Spleen (tissue), 11 donors: ENCODE measurements around the gene NFIC. TPM values are rescaled to one million over a fixed set of nuclear protein-coding genes. Genes with fewer than 3 reads are reported as not detected.
A peak's percentile ranks its signal among the peaks of the same experiment; 100 is the strongest.
"Not testable (repeated sequence)": the region's sequence is repeated elsewhere in the genome, so short reads cannot be mapped to it uniquely, and the experiment has no call there.

Experiments used
- DNase-seq: peaks from one replicate; pipeline ENCODE4 v3.0.0-alpha.2; 2020
- H3K27ac ChIP-seq, 8 donors: fragments of 200-600 bp; sonication (generic) in 7 of 8; 1 replicate in 4 of 8; 2 replicates in 4 of 8; pipeline versions ENCODE4 v1.5.0 to v1.8.0; 2016 to 2021; ENCODE audit warnings: inconsistent platforms in 4 of 8, mild to moderate bottlenecking in 4 of 8, moderate library complexity in 1 of 8
- H3K27me3 ChIP-seq, 7 donors: fragments of 200-600 bp; sonication (generic) in 6 of 7; replicated peaks in 1 of 7; 1 replicate in 4 of 7; 2 replicates in 3 of 7; pipeline versions ENCODE4 v1.5.0 to v1.8.0; 2016 to 2021; ENCODE audit warnings: inconsistent platforms in 3 of 7, mild to moderate bottlenecking in 1 of 7
- H3K36me3 ChIP-seq, 6 donors: fragments of 200-600 bp; sonication (generic) in 5 of 6; 1 replicate in 4 of 6; 2 replicates in 2 of 6; pipeline versions ENCODE4 v1.5.0 to v1.8.0; 2016 to 2021; ENCODE audit warnings: inconsistent platforms in 2 of 6
- H3K4me1 ChIP-seq, 6 donors: fragments of 200-600 bp; sonication (generic) in 5 of 6; 1 replicate in 3 of 6; 2 replicates in 3 of 6; pipeline versions ENCODE4 v1.5.0 to v1.8.0; 2016 to 2021; ENCODE audit warnings: inconsistent platforms in 3 of 6
- H3K4me3 ChIP-seq, 8 donors: fragments of 200-600 bp; sonication (generic) in 7 of 8; 1 replicate in 4 of 8; 2 replicates in 4 of 8; pipeline versions ENCODE4 v1.5.0 to v1.8.0; 2016 to 2021; ENCODE audit warnings: inconsistent platforms in 4 of 8, mild to moderate bottlenecking in 4 of 8, moderate library complexity in 2 of 8
- H3K9me3 ChIP-seq, 8 donors: fragments of 200-600 bp; sonication (generic) in 7 of 8; 1 replicate in 4 of 8; 2 replicates in 4 of 8; pipeline versions ENCODE4 v1.5.0 to v1.8.0; 2016 to 2021; ENCODE audit warnings: inconsistent platforms in 4 of 8
- CTCF ChIP-seq, 11 experiments: fragments of 200-600 bp in 7 of 11; fragments of 450-650 bp in 4 of 11; sonication (generic) in 4 of 11; IDR thresholded peaks in 8 of 11; conservative IDR thresholded peaks in 3 of 11; 1 replicate in 7 of 11; 2 replicates in 4 of 11; pipeline versions ENCODE4 v1.4.0 to v1.8.0; 2016 to 2021; ENCODE audit warnings: antibody characterized with exemption in 11 of 11, inconsistent platforms in 4 of 11, mild to moderate bottlenecking in 1 of 11
- POLR2A ChIP-seq, 3 donors: fragments of 450-650 bp; IDR thresholded peaks; one replicate each; pipeline ENCODE4 v1.5.1; 2017; ENCODE audit warnings: antibody characterized with exemption in 3 of 3, mild to moderate bottlenecking in 1 of 3
- POLR2AphosphoS5 ChIP-seq, 3 donors: sonication (generic); formaldehyde crosslinking; IDR thresholded peaks; one replicate each; pipeline ENCODE4 v1.5.1; 2017; ENCODE audit warnings: antibody characterized with exemption in 3 of 3
- WGBS, 5 donors: extraction: QIAGEN DNeasy Blood & Tissue Kit in 3 of 5; methylation state at CpG; one replicate each; pipeline versions ENCODE4 v1.1.5 to v1.1.7; 2013 to 2018; 5-methylcytosine and 5-hydroxymethylcytosine counted together
- intact Hi-C: fragments of 100-400 bp; cut with DNase I; formaldehyde crosslinking; loops from one replicate; pipeline ENCODE4 v1.15.0; 2023; ENCODE audit warnings: low total_unique reads
- polyA plus RNA-seq, 3 donors: library from polyadenylated mRNA; stranded (reverse); fragments of 200-250 nt; gene quantifications; one replicate each; pipeline ENCODE4 v1.2.1, GENCODE V29; 2013
- total RNA-seq, 7 donors: library from RNA; depleted of rRNA in 3 of 7; stranded (reverse); fragments of >200 nt in 3 of 7; fragmentation: NEBNext Ultra II Directional in 4 of 7; extraction: Animal tissue kit (Norgen Biotek cat#: 25700) in 4 of 7; gene quantifications; one replicate each; pipeline versions ENCODE4 v1.1.0 to v1.2.1, GENCODE V29; 2016 to 2021
- donor health status: healthy with polysubstance abuse.
- donor health status: DM: no; HTN: no; CAD: no; lungs with moderate emphysema.
- donor health status: DM: no; HTN: no; CAD: no.
- donor health status: Bipolar disorder and iron deficiency.
- donor health status: healthy.
- donor health status: DM: no; HTN: no; CAD: no.
- donor health status: DM: yes; HTN: yes; CAD: no.

NFIC gene
- total and polyA plus RNA-seq, 10 donors: 4.1 to 125 (median 74.4) TPM

GRCh38 chr19:3374369-3375112 lies 8.2 kb downstream of the NFIC start:
- Histone ChIP-seq H3K27me3 (no peaks in the 10 kb centered on the region), H3K9me3 (no peaks in the 10 kb centered on the region), H3K36me3 (peaks cover 0 to 14% (median 0%) of the 10 kb centered on the region in 6 donors), H3K27ac (peak overlapping the region in 7 of 8 donors; percentile 10 to 86 (median 82)), H3K4me3 (peak overlapping the region in 1 of 8 donors; percentile 11), H3K4me1 (peaks cover 14 to 100% (median 72%) of the 10 kb centered on the region in 6 donors)
- no peak for DNase-seq
- intact Hi-C loops: no loop called here
- TF ChIP-seq CTCF (IDR thresholded peaks at IDR 0.05 in 8 of 11, conservative IDR thresholded peaks at IDR 0.05 in 3 of 11) (no peak), POLR2AphosphoS5 (IDR thresholded peaks at IDR 0.05) (peak in 2 of 3 donors; percentile 11 to 59), POLR2A (IDR thresholded peaks at IDR 0.05) (no peak)
- 35 to 55% (median 43%) methylated on average over 9 to 10 of the region's 10 CpGs for WGBS, 5 donors

- peak overlapping the region in 1 of 8 donors; percentile 13 for H3K4me3 ChIP-seq
- WGBS, 5 donors: 58 to 78% (median 65%) methylated on average over 14 to 32 of the region's 32 CpGs
- TF ChIP-seq CTCF (IDR thresholded peaks at IDR 0.05 in 8 of 11, conservative IDR thresholded peaks at IDR 0.05 in 3 of 11): no peak
- no peak for TF ChIP-seq POLR2A (IDR thresholded peaks at IDR 0.05)
- peak; percentile 81 to 86 (median 84) for TF ChIP-seq POLR2AphosphoS5 (IDR thresholded peaks at IDR 0.05)
Measured at GRCh38 chr19:3375221-3376090, 9.1 kb downstream of the NFIC start.

GRCh38 chr19:3376091-3376455 lies 9.7 kb downstream of the NFIC start:
- H3K27me3 ChIP-seq, H3K9me3 ChIP-seq, intact Hi-C loops, DNase-seq: not testable (repeated sequence)
- peaks cover 0 to 18% (median 0%) of the 10 kb centered on the region in 6 donors for H3K36me3 ChIP-seq
- peak overlapping the region; percentile 10 to 86 (median 81) for H3K27ac ChIP-seq
- H3K4me1 ChIP-seq: peaks cover 6 to 100% (median 67%) of the 10 kb centered on the region in 6 donors
- 68 to 81% (median 78%) methylated on average over 5 to 12 of the region's 12 CpGs for WGBS, 5 donors
- H3K4me3 ChIP-seq: peak overlapping the region in 1 of 8 donors; percentile 13

More at GRCh38 chr19:3375221-3376090, 9.1 kb downstream of the NFIC start:
- intact Hi-C loops: no loop called here
- H3K36me3 ChIP-seq: peaks cover 0 to 14% (median 0%) of the 10 kb centered on the region in 6 donors
- peak; percentile 90 for DNase-seq
- H3K27ac ChIP-seq: peak overlapping the region; percentile 10 to 86 (median 81)
- H3K9me3 ChIP-seq: no peaks in the 10 kb centered on the region
- H3K4me1 ChIP-seq: peaks cover 6 to 100% (median 68%) of the 10 kb centered on the region in 6 donors
- H3K27me3 ChIP-seq: no peaks in the 10 kb centered on the region

DNA sequence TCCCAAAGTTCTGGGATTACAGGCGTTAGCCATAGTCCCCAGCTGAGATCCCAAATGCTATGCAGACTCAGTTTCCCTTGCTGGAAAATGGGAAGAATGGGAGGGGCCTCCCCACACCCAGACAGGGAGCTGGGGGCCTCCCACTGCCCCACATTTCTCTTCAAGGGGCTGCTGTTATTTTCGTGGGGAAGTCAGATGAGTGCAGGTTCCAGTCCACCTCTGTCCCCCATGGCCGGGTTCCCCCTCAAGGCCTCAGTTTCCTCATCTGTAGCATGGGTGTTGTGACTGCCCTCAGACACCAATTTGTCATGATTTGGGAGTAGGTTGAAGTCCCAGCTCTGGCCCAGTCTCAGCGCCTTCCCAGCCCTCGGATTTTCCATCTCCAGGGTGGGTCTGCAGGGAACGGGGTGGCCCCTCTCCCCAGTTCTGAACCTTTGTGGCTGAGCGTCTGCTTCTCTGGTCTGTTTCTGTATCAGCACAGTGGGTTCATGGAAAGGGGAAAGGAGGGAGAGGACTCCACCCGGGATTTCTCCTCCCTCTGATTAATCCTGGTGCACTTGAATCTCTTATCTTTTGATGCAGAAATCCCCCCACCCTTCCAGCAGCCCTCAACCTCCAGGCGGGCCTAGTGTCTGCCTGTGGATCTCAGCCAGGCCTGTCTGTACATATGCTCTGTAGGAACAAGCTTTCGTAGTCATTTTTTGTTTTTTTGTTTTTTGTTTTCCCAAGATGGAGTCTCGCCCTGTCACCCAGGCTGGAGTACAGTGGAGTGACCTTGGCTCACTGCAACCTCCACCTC lies 12.2 kb downstream of the NFIC start:
- Histone ChIP-seq H3K4me1 (peaks cover 22 to 100% (median 76%) of the 10 kb centered on the region in 6 donors), H3K36me3 (peaks cover 0 to 43% (median 14%) of the 10 kb centered on the region in 6 donors), H3K4me3 (no peak overlapping the region), H3K9me3 (no peaks in the 10 kb centered on the region), H3K27ac (peak overlapping the region in 6 of 8 donors; percentile 42 to 86 (median 56)), H3K27me3 (no peaks in the 10 kb centered on the region)
- no peak for DNase-seq
- TF ChIP-seq CTCF (IDR thresholded peaks at IDR 0.05 in 8 of 11, conservative IDR thresholded peaks at IDR 0.05 in 3 of 11) (no peak), POLR2A (IDR thresholded peaks at IDR 0.05) (no peak), POLR2AphosphoS5 (IDR thresholded peaks at IDR 0.05) (no peak)
- intact Hi-C loops: no loop called here
- 63 to 79% (median 75%) methylated on average over 11 of the region's 11 CpGs for WGBS, 5 donors
